ENCODE data around the gene TM7SF3. TPM values are rescaled to one million over a fixed set of nuclear protein-coding genes. Genes with fewer than 3 reads are reported as not detected.
A peak's percentile ranks its signal among the peaks of the same experiment; 100 is the strongest.
"Not testable (repeated sequence)": the region's sequence is repeated elsewhere in the genome, so short reads cannot be mapped to it uniquely, and the experiment has no call there.

TM7SF3 gene
- total and polyA plus RNA-seq, 2 donors (not counting 1 experiment from before 2014, with no cell fraction given): 85.3 to 156 TPM

GRCh38 chr12:26961803-26962202, 52.4 kb downstream of the TM7SF3 start:
- Histone ChIP-seq H3K4me1 (ENCODE audit: control insufficient read depth, extremely low read depth, insufficient read depth, low read length) (no peaks in the 10 kb centered on the region), H4K20me1 (ENCODE audit: control insufficient read depth, extremely low read depth, insufficient read depth, low read length) (no peaks in the 10 kb centered on the region), H3K4me3 (replicated peaks in 1 of 4; ENCODE audit: control extremely low read depth in 1 of 4, insufficient read depth in 1 of 4, low read depth in 3 of 4, low read length in 4 of 4) (no peak overlapping the region), H3K4me2 (ENCODE audit: extremely low read depth, insufficient read depth, low read length) (no peak overlapping the region), H3K27ac (ENCODE audit: insufficient read depth, low read length) (no peak overlapping the region), H3K9ac (ENCODE audit: insufficient read depth, low read length) (no peak overlapping the region), H2AFZ (ENCODE audit: low read length) (no peak overlapping the region), H3K36me3 (ENCODE audit: control insufficient read depth, insufficient read depth, low read length) (peaks cover 2% of the 10 kb centered on the region), H3K27me3 (ENCODE audit: control insufficient read depth, insufficient read depth, low read length) (no peaks in the 10 kb centered on the region), H3K79me2 (ENCODE audit: control insufficient read depth, insufficient read depth, low read length) (no peaks in the 10 kb centered on the region), H3K9me3 (ENCODE audit: control insufficient read depth, insufficient read depth, low read depth, low read length) (no peaks in the 10 kb centered on the region)
- no peak for DNase-seq (ENCODE audit: low read depth in 2 of 2)
- no peak for TF ChIP-seq EZH2 (IDR thresholded peaks at IDR 0.05; ENCODE audit: low read length, missing control alignments)

GRCh38 chr12:26961391-26961790, 52.8 kb downstream of the TM7SF3 start:
- not testable (repeated sequence) for DNase-seq (ENCODE audit: low read depth in 2 of 2); H3K4me2 ChIP-seq (ENCODE audit: extremely low read depth, insufficient read depth, low read length); H3K4me3 ChIP-seq (replicated peaks in 1 of 4; ENCODE audit: control extremely low read depth in 1 of 4, insufficient read depth in 1 of 4, low read depth in 3 of 4, low read length in 4 of 4); H3K79me2 ChIP-seq (ENCODE audit: control insufficient read depth, insufficient read depth, low read length); H3K9ac ChIP-seq (ENCODE audit: insufficient read depth, low read length); H3K27ac ChIP-seq (ENCODE audit: insufficient read depth, low read length); H4K20me1 ChIP-seq (ENCODE audit: control insufficient read depth, extremely low read depth, insufficient read depth, low read length); H3K27me3 ChIP-seq (ENCODE audit: control insufficient read depth, insufficient read depth, low read length); H3K36me3 ChIP-seq (ENCODE audit: control insufficient read depth, insufficient read depth, low read length); H3K9me3 ChIP-seq (ENCODE audit: control insufficient read depth, insufficient read depth, low read depth, low read length); H2AFZ ChIP-seq (ENCODE audit: low read length); H3K4me1 ChIP-seq (ENCODE audit: control insufficient read depth, extremely low read depth, insufficient read depth, low read length)

GRCh38 chr12:26954027-26954426, 60.2 kb downstream of the TM7SF3 start:
- Histone ChIP-seq H3K9me3 (ENCODE audit: control insufficient read depth, insufficient read depth, low read depth, low read length) (no peaks in the 10 kb centered on the region), H3K27me3 (ENCODE audit: control insufficient read depth, insufficient read depth, low read length) (no peaks in the 10 kb centered on the region), H3K4me2 (ENCODE audit: extremely low read depth, insufficient read depth, low read length) (no peak overlapping the region), H4K20me1 (ENCODE audit: control insufficient read depth, extremely low read depth, insufficient read depth, low read length) (no peaks in the 10 kb centered on the region), H3K79me2 (ENCODE audit: control insufficient read depth, insufficient read depth, low read length) (peaks cover 26% of the 10 kb centered on the region), H3K4me1 (ENCODE audit: control insufficient read depth, extremely low read depth, insufficient read depth, low read length) (no peaks in the 10 kb centered on the region), H3K36me3 (ENCODE audit: control insufficient read depth, insufficient read depth, low read length) (peaks cover 2% of the 10 kb centered on the region), H3K27ac (ENCODE audit: insufficient read depth, low read length) (no peak overlapping the region), H3K4me3 (replicated peaks in 1 of 4; ENCODE audit: control extremely low read depth in 1 of 4, insufficient read depth in 1 of 4, low read depth in 3 of 4, low read length in 4 of 4) (no peak overlapping the region), H3K9ac (ENCODE audit: insufficient read depth, low read length) (no peak overlapping the region), H2AFZ (ENCODE audit: low read length) (no peak overlapping the region)
- TF ChIP-seq CTCF (conservative IDR thresholded peaks at IDR 0.05 in 1 of 2, IDR thresholded peaks at IDR 0.05 in 1 of 2; ENCODE audit: low read depth in 1 of 2, low read length in 2 of 2) (no peak), EZH2 (IDR thresholded peaks at IDR 0.05; ENCODE audit: low read length, missing control alignments) (no peak)
- no peak for DNase-seq (ENCODE audit: low read depth in 2 of 2)

- Histone ChIP-seq H3K4me3 (replicated peaks in 1 of 4; ENCODE audit: control extremely low read depth in 1 of 4, insufficient read depth in 1 of 4, low read depth in 3 of 4, low read length in 4 of 4) (no peak overlapping the region), H4K20me1 (ENCODE audit: control insufficient read depth, extremely low read depth, insufficient read depth, low read length) (no peaks in the 10 kb centered on the region)
- TF ChIP-seq CTCF (conservative IDR thresholded peaks at IDR 0.05 in 1 of 2, IDR thresholded peaks at IDR 0.05 in 1 of 2; ENCODE audit: low read depth in 1 of 2, low read length in 2 of 2) (no peak), EZH2 (IDR thresholded peaks at IDR 0.05; ENCODE audit: low read length, missing control alignments) (no peak)
Measured at GRCh38 chr12:26953447-26953846, 60.7 kb downstream of the TM7SF3 start.

More at GRCh38 chr12:26953447-26953846, 60.7 kb downstream of the TM7SF3 start:
- Histone ChIP-seq H3K79me2 (ENCODE audit: control insufficient read depth, insufficient read depth, low read length) (peaks cover 29% of the 10 kb centered on the region), H3K36me3 (ENCODE audit: control insufficient read depth, insufficient read depth, low read length) (no peaks in the 10 kb centered on the region), H3K9ac (ENCODE audit: insufficient read depth, low read length) (no peak overlapping the region), H3K27me3 (ENCODE audit: control insufficient read depth, insufficient read depth, low read length) (no peaks in the 10 kb centered on the region), H2AFZ (ENCODE audit: low read length) (no peak overlapping the region), H3K4me2 (ENCODE audit: extremely low read depth, insufficient read depth, low read length) (no peak overlapping the region), H3K4me1 (ENCODE audit: control insufficient read depth, extremely low read depth, insufficient read depth, low read length) (no peaks in the 10 kb centered on the region), H3K27ac (ENCODE audit: insufficient read depth, low read length) (no peak overlapping the region), H3K9me3 (ENCODE audit: control insufficient read depth, insufficient read depth, low read depth, low read length) (no peaks in the 10 kb centered on the region)
- peak; percentile 16 to 56 for DNase-seq (ENCODE audit: low read depth in 2 of 2)

Data from fibroblast of lung (primary cell).